ACC112 (cell line): ENCODE results near the gene ENO1.

Experiments used
- H2AFZ ChIP-seq: fragments of 200-600 bp; sonication (generic); one replicate; pipeline ENCODE4 v1.6.0; 2017; ENCODE audit warnings: antibody characterized with exemption, low read length; ENCODE audit not compliant: unreplicated experiment
- H3K27ac ChIP-seq: fragments of 200-600 bp; sonication (generic); 2 replicates; pipeline ENCODE4 v1.5.1; 2014; ENCODE audit warnings: low read depth, mild to moderate bottlenecking, antibody characterized with exemption, low read length, moderate library complexity
- H3K27me3 ChIP-seq: fragments of 200-600 bp; sonication (generic); 2 replicates; pipeline ENCODE4 v1.6.1; 2014; ENCODE audit warnings: mild to moderate bottlenecking, antibody characterized with exemption, low read length, moderate library complexity, mixed read lengths; ENCODE audit not compliant: insufficient read depth
- H3K36me3 ChIP-seq: fragments of 200-600 bp; sonication (generic); 2 replicates; pipeline ENCODE4 v1.6.1; 2016; ENCODE audit warnings: mild to moderate bottlenecking, antibody characterized with exemption, low read length, moderate library complexity, mixed read lengths; ENCODE audit not compliant: insufficient read depth
- H3K4me1 ChIP-seq: fragments of 200-600 bp; sonication (generic); one replicate; pipeline ENCODE4 v1.6.1; 2016; ENCODE audit warnings: low read length, mixed read lengths; ENCODE audit not compliant: insufficient read depth, unreplicated experiment, control insufficient read depth
- H3K4me3 ChIP-seq: fragments of 200-600 bp; sonication (generic); 2 replicates; pipeline ENCODE4 v1.5.1; 2014; ENCODE audit warnings: mild to moderate bottlenecking, low read depth, low read length
- H3K79me2 ChIP-seq: fragments of 200-600 bp; sonication (generic); one replicate; pipeline ENCODE4 v1.6.0; 2016; ENCODE audit warnings: low read length; ENCODE audit not compliant: control insufficient read depth, unreplicated experiment, insufficient read depth

Gene ENO1

DNA sequence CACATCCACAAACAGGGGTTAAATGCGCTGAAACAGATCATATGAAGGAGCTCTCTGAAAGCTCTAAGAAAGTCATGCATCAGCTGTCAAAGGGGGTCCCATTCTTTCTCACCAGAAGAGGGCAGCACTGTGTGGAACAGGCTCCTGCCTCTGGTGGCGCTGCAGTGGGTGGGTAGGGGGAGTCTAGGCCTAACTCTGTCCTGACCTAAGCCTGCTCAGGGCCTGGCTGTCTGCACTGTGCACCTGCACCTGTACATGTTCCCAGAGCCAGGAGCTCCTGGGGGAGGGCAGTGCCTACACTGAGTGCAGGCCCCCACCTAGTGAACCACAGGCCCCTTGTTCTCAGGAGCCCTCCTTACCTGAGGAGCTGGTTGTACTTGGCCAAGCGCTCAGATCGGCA lies 16.0 kb downstream of the ENO1 start:
- Histone ChIP-seq H3K27ac (0 out of 2 replicates have a peak overlapping the region, but pooled peaks have one; percentile 22), H3K4me1 (peaks cover 65% of the 10 kb centered on the region)

DNA sequence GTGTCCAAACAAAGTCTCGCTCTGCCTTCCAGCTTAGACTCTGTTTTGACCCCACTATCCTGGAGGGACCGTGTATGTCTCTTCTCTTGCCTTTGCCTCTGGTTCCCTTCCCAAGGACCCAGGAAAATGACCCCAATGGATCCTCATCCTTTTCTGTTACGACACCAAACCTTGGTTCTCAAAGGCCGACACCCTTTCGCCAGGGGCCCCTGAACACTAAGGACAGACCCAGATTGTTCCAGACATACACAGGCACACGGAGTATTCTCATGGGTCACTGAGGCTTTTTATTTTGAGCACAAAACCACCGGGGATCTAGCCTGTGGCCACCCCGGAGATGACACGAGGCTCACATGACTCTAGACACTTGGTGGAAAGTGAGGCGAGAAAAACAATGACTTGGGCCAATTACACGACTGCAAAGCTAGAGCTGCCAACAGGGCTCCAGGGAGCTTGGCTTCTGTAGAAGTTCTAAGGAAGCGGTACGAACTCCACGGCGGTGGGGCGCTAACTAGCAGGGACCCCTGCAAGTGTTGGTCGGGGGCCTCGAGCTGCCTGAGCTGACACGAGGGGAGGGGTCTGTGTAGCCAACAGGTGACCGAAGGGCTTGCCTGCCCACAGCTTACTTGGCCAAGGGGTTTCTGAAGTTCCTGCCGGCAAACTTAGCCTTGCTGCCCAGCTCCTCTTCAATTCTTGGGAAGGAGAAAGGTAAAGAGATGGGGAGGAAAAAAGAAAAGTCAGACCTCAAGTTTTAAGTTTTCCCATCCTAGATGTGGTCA lies 17.6 kb downstream of the ENO1 start:
- H3K4me1 ChIP-seq: peaks cover 61% of the 10 kb centered on the region
- no peak overlapping the region for H3K4me3 ChIP-seq
- H3K79me2 ChIP-seq: peaks cover 25% of the 10 kb centered on the region
- peaks cover 62% of the 10 kb centered on the region for H3K36me3 ChIP-seq
- H2AFZ ChIP-seq: no peak overlapping the region
- H3K27ac ChIP-seq: peak overlapping the region; percentile 34
- no peaks in the 10 kb centered on the region for H3K27me3 ChIP-seq

More for the DNA sequence above, 16.0 kb downstream of the ENO1 start:
- Histone ChIP-seq H3K79me2 (peaks cover 36% of the 10 kb centered on the region), H2AFZ (no peak overlapping the region), H3K4me3 (no peak overlapping the region), H3K36me3 (peaks cover 72% of the 10 kb centered on the region), H3K27me3 (no peaks in the 10 kb centered on the region)

DNA sequence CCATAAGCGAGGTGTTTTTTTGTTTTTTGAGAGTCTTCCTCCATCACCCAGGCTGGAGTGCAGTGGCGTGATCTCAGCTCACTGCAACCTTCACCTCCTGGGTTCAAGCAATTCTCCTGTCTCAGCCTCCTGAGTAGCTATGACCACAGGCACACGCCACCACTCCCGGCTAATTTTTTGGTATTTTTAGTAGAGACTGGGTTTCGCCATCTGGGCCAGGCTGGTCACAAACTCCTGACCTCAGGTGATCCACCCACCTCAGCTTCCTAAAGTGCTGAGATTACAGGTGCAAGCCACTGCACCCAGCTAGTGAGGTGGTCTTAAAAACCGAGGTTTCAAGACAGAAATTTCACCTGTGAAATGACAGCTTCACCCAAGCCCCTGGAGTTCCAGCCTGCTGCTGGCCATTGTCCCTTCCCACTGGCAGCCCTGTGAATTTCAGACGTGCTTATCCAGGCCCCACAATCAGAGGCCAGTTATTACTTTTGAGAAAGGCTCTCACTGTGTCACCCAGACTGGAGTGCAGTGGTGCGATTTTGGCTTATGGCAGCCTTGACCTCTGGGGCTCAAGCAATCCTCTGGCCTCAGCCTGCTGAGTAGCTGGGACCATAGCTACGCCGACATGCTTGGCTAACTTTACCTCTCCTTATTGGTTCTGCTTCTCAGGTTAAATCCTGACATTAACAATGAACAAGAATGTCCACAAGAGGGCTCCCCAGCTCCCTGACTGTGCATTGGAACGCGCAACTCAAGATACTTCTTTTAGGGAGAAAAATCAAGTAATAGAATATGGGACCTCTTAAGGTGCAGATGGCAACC lies 19.4 kb downstream of the ENO1 start:
- Histone ChIP-seq H3K27ac (peak overlapping the region; percentile 21; the same call in 1 of the 2 replicates), H3K4me1 (peaks cover 50% of the 10 kb centered on the region), H3K4me3 (no peak overlapping the region), H3K27me3 (no peaks in the 10 kb centered on the region), H3K79me2 (peaks cover 8% of the 10 kb centered on the region), H3K36me3 (peaks cover 45% of the 10 kb centered on the region), H2AFZ (no peak overlapping the region)

DNA sequence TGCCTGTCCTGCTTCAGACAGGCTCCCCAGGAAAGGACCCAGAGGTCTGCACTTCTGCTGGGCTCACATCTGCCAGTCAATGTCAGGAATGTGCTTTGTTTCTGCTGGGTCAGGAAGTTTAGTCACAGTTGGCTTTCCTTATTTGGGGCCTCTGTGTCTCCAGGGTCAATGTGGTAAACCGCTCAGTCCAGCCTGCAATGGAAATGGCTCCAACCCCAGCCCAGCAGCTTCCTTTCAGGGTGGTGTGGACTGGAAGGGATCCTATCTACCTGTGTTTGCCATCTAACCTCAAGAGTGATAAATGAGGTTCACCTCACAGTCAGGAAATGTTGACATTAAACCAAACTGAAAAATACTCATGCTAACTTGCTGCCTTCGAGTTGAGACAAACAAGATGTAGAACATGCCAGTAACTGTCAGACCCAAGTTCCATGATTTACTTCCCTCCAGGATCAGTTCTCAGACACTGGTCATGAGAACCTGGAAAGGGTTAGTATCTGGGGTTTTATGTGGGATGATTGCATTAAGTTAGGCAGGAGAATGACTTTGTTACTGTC lies 20.3 kb downstream of the ENO1 start:
- Histone ChIP-seq H3K4me1 (peaks cover 44% of the 10 kb centered on the region), H3K4me3 (no peak overlapping the region), H2AFZ (no peak overlapping the region), H3K79me2 (peaks cover 2% of the 10 kb centered on the region), H3K36me3 (peaks cover 36% of the 10 kb centered on the region), H3K27me3 (no peaks in the 10 kb centered on the region), H3K27ac (peak overlapping the region; percentile 21; the same call in 1 of the 2 replicates)

DNA sequence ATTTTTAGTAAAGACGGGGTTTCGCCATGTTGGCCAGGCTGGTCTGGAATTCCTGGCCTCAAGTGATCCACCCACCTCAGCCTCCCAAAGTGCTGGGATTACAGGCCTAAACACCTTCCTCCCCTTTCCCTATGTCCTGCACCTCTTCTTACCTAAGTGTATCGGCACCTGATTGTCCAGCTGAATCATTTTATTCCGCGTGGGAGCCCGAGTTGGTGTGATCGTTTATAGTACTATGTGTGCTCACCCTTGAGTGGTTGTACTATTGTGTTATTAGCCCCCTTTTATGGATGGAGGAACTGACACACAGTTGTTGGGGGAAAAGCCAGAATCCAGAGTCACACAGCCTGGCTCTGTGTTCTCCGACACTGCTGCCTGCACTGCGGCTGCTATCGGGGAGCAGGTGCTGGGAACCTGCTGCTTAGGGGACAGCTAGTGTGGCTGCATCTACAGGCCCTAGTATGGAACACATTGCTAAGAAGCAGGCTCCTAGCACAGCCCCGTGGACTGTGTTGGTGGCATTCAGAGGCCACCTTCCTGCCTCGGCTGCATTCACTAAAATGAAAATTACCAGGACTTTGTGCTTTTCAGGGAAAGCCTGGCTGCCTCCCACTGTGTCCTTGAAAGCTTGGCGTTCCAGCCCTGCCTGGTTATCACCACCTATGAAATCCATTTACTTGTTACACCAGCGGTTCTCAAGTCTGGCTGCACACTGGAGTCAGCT lies 21.6 kb downstream of the ENO1 start:
- Histone ChIP-seq H3K4me3 (no peak overlapping the region), H3K27ac (no peak overlapping the region), H3K27me3 (no peaks in the 10 kb centered on the region), H3K79me2 (no peaks in the 10 kb centered on the region), H3K4me1 (peaks cover 32% of the 10 kb centered on the region), H3K36me3 (peaks cover 25% of the 10 kb centered on the region), H2AFZ (no peak overlapping the region)

DNA sequence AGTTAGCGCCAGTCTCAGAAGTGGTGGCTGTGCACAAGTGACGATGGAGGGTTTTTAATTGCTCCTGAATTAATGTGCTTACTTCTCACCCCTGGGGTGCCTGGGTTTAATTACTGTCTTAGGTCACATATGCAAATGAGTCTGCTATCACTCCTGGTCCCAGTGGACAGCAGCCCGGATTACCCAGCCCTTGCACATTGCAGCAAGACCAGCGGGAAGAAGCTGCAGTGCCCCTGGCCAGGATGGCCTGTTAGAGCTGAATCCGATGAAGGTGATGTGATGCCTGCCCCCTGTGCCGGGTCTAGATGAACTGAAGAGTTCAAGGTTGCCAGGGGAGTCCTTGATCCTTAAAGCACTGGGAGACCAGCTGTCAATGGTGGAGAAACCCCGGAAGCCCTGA lies 24.2 kb downstream of the ENO1 start:
- H3K79me2 ChIP-seq: no peaks in the 10 kb centered on the region
- H3K36me3 ChIP-seq: 0 out of 2 replicates have a peak, but pooled peaks cover 6% of the 10 kb centered on the region
- H3K4me1 ChIP-seq: peaks cover 14% of the 10 kb centered on the region

DNA sequence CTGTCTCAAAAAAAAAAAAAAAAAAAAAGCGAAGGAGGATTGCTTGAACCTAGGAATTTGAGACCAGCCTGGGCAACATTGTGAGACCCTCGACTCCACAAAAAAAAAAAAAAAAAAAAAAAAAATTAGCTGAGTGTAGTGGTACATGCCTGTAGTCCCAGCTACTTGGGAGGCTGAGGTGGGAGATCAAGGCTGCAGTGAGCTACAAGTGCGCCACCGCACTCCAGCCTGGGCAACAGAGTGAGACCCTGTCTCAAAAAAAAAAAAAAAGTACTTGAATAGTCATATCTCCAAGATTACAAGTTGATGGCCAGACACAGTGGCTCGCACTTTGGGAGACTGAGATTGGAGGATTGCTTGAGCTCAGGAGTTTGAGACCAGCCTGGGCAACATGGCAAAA lies 27.4 kb downstream of the ENO1 start:
- Histone ChIP-seq H3K36me3 (no peaks in the 10 kb centered on the region), H3K4me3 (no peak overlapping the region), H3K27ac (no peak overlapping the region), H3K4me1 (peaks cover 3% of the 10 kb centered on the region), H3K27me3 (no peaks in the 10 kb centered on the region), H2AFZ (no peak overlapping the region), H3K79me2 (no peaks in the 10 kb centered on the region)

More for the DNA sequence above, 24.2 kb downstream of the ENO1 start:
- no peak overlapping the region for H3K27ac ChIP-seq
- no peak overlapping the region for H3K4me3 ChIP-seq
- H2AFZ ChIP-seq: no peak overlapping the region
- H3K27me3 ChIP-seq: no peaks in the 10 kb centered on the region

DNA sequence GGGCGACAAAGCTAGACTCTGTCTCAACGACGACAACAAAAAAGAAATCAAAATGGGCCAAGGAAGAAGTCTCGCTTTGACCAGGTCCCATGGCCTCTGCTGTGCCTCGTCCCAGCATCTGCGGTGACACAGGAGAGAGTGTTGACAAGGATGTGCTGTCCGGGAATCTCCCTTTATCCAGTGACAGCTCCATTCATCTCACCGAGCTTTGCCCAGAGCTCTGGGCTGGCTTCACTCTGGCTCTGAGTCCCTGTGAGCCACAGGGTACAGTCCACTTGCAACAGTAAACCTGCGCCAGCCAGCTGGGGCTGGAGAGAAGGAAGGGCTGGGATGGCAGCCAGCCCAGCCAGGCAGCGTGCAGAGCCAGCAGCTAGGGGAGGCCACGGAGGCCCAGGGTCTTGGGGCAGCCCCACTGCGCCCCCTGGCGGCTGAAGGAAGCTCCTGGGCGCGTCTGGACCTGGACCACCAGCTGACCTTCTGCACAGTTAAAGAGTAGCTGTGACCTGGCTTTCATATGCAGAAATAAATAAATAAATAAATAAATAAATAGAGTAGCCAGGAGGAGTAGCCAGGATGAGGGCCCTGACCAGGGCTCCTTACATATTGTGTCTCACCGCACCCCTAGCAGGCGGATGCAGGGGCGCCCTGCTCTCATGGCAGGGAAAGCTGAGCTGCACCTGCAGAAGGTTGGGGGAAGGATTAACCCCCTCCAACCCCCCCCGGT lies 29.7 kb downstream of the ENO1 start:
- Histone ChIP-seq H2AFZ (no peak overlapping the region), H3K27me3 (0 out of 2 replicates have a peak, but pooled peaks cover 5% of the 10 kb centered on the region), H3K36me3 (no peaks in the 10 kb centered on the region), H3K4me3 (no peak overlapping the region), H3K4me1 (peaks cover 3% of the 10 kb centered on the region), H3K27ac (no peak overlapping the region), H3K79me2 (no peaks in the 10 kb centered on the region)

DNA sequence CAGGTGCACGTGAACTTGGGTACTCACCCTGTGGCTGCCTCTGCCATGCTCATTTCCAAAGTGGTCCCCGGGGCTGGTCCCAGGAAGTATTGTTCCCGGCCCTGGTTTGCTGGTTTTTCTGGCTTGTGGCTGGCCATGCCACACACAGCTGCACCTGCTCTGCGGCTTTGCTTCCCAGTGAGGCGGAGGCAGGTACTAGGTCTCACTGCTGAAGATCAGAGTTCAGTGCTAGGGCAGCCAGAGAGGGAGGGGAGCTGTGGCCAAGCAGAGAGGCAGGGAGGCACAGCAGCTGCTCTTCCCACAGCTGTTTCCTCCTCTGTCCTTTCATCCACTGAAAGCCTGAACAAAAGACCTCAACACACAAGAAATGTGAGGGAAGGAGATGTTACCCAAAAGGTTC lies 30.5 kb downstream of the ENO1 start:
- H3K27me3 ChIP-seq: peaks cover 5% of the 10 kb centered on the region; the same call in 1 of the 2 replicates
- no peak overlapping the region for H3K4me3 ChIP-seq
- H3K4me1 ChIP-seq: peaks cover 3% of the 10 kb centered on the region
- no peak overlapping the region for H2AFZ ChIP-seq
- no peak overlapping the region for H3K27ac ChIP-seq
- H3K79me2 ChIP-seq: no peaks in the 10 kb centered on the region
- H3K36me3 ChIP-seq: no peaks in the 10 kb centered on the region
